Sciatic nerve (tissue), 2 donors: ENCODE results near the gene ACVR1C. TPM values are rescaled to one million over a fixed set of nuclear protein-coding genes. Genes with fewer than 3 reads are reported as not detected.
"Not testable (repeated sequence)": the region's sequence is repeated elsewhere in the genome, so short reads cannot be mapped to it uniquely, and the experiment has no call there.

Source experiments
- ATAC-seq: fragments of 200-7000 bp; cut with Tn5 transposase; one replicate; pipeline ENCODE4 v1.9.1; 2020; ENCODE audit warnings: mild to moderate bottlenecking, moderate library complexity
- DNase-seq: peaks from one replicate; pipeline ENCODE4 v3.0.0-alpha.2; 2020; ENCODE audit warnings: low spot score
- intact Hi-C: fragments of 100-400 bp; cut with DNase I; formaldehyde crosslinking; loops from one replicate; pipeline ENCODE4 v1.14.2; 2022
- total RNA-seq: library from RNA; stranded (reverse); fragmentation: NEBNext Ultra II Directional; extraction: Animal tissue kit (Norgen Biotek cat#: 25700); gene quantifications from one replicate; pipeline ENCODE4 v1.2.1, GENCODE V29; 2021
- donor health status: DM: no; HTN: no; CAD: no.
- donor health status: DM: no; HTN: no; CAD: no.

ACVR1C gene
- total RNA-seq, 1 donor from 2014 or later: 2.8 TPM

DNA sequence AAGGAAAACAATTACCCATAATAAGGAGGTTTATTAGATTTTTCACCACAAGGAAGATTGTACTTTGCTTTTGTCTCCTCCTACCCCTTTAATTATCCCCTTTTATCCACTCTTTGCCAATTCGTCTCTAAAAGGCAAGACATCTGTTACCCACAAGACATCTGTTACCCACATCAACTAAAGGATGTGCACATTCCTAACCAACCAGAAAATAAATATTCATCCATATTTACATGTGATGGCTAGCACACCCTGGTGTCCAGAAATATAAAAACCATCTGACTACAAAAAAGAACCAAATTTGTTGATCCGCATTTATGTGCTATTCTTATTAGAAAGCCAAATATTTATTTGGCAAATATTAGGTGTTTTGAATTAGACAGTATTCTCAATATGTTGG lies 35.7 kb downstream of the ACVR1C start:
- no peak for ATAC-seq
- intact Hi-C loops: no loop called here
- no peak for DNase-seq

DNA sequence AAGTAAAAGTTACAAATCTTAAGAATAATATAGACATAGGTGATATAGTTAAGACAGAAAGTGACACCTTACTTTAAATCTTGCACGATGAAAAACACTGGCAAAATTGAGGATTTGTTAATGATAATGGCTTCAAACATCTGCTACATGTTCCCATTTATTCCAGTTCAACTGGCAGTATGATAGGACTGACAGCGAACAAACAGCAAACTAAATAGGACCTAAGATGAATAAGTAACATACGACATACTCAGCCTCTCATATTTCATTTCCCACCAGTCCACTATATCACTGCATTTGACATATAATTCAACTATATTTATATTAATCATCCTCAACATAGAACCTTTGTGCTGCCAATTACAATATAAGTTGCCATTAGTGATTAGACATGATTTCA lies 36.3 kb downstream of the ACVR1C start:
- ATAC-seq (no peak), DNase-seq (no peak)
- intact Hi-C loops: no loop called here

GRCh38 chr2:157587576-157587975 lies 41.1 kb downstream of the ACVR1C start:
- DNase-seq (no peak), ATAC-seq (no peak)
- intact Hi-C loops: no loop called here

DNA sequence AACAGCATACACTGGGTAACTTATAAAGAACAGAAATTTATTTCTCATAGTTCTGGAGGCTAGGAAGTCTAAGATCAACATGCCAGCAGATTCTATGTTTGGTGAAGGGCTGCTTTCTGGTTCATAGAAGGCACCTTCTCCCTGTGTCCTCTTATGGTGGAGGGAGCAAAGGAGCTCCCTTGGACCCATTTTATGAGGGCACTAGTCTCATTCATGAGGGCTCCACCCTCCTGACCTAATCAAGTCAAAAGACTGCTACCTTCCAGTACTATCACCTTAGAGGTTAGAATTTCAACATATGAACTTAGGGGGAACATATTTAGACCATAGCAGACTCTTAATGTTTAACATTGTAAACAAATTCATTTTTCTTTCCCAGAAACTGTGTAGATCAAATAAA lies 54.5 kb downstream of the ACVR1C start:
- intact Hi-C loops: no loop called here
- DNase-seq: no peak
- ATAC-seq: no peak

- ATAC-seq (no peak), DNase-seq (no peak)
- intact Hi-C loops: no loop called here
These were observed 55.9 kb downstream of the ACVR1C start for GRCh38 chr2:157572725-157573124.

DNA sequence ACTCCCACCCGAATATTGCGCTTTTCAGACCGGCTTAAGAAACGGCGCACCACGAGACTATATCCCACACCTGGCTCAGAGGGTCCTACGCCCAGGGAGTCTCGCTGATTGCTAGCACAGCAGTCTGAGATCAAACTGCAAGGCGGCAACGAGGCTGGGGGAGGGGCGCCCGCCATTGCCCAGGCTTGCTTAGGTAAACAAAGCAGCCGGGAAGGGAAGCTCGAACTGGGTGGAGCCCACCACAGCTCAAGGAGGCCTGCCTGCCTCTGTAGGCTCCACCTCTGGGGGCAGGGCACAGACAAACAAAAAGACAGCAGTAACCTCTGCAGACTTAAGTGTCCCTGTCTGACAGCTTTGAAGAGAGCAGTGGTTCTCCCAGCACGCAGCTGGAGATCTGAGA lies 62.0 kb downstream of the ACVR1C start:
- intact Hi-C loops, ATAC-seq: not testable (repeated sequence)

GRCh38 chr2:157566113-157566512 lies 62.6 kb downstream of the ACVR1C start:
- DNase-seq, ATAC-seq, intact Hi-C loops: not testable (repeated sequence)

More for the DNA sequence above, 62.0 kb downstream of the ACVR1C start:
- DNase-seq: not testable (repeated sequence)

DNA sequence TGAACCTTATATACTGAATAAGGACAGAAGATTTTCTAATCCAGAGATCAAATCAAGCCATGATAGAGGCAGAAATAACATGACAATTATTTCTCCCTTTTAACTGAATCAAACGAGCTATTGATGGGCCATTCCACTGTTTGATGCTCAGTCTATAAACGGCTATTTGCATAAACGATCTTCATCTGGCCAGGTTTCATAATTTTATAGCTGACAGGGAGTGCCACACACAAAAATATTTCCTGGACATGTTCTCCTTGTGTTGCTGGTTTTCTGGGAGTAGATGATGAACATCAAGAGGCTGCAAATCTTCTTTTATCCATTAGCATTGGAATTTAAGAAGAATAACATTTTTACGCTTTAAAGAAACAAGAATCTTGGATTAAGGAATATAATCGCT lies 63.1 kb downstream of the ACVR1C start:
- no peak for ATAC-seq
- intact Hi-C loops: no loop called here

DNA sequence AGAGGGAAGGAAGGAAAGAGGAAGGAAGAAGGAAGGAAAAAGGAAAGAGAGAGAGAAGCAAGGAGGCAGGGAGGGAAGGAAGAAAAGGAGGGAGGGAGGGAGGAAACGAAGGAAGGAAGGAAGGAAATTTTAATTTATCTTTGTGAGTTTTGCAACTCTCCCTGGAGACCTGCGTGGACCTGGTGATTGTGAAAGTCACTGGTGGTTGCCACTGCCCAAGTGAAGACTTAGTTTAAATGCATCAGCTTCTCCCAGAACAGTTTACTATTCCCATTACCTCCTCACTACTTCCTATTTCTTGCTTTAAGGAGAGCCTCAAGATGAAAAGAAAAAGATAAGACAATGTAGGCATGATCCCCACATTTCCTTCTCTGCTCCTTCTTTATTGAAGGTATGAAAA lies 68.8 kb downstream of the ACVR1C start:
- DNase-seq (no peak), ATAC-seq (no peak)
- intact Hi-C loops: no loop called here

More for the DNA sequence above, 63.1 kb downstream of the ACVR1C start:
- DNase-seq: no peak

GRCh38 chr2:157559461-157559860 lies 69.2 kb downstream of the ACVR1C start:
- no peak for DNase-seq
- intact Hi-C loops: no loop called here
- ATAC-seq: no peak

DNA sequence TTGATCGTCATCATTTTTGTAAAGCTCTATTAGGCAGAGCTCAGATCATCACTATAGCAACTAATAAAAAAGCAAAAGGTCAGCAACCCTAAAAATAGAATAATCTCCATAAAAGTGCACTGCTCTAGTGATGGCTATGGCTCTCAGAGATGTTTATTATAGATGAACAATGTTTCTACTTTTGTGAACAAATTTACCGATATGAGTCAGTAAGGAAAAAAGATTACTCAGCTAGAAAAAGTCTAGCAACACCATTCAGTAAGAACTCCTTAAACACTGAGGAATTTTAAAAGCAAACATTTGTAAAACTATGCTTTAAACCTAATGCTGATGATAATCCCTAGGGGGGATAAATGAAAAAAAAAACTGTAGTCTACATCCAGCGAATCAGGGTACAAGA lies 69.6 kb downstream of the ACVR1C start:
- intact Hi-C loops: no loop called here
- DNase-seq: no peak
- ATAC-seq: no peak

DNA sequence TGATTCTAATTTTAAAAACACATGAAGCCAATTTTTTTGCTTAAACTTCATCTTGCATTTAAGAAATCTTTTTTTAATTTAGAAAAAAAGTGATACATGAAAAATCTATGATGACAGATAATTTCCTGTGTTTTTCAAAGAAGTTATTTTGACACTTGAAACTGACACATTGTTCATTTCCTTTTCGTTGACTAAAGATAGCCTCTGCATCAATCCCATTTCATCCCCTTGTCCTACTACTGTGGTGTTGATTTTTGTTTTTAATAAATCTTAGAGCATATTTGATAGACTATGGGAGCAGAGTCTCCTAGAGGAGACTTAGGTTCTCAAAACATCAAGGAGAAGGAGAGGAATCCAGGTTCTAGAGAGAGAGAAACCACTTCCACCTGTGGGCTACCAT lies 70.9 kb downstream of the ACVR1C start:
- intact Hi-C loops: no loop called here
- DNase-seq: no peak
- no peak for ATAC-seq

- no peak for DNase-seq
- no peak for ATAC-seq
- intact Hi-C loops: no loop called here
These were observed 88.6 kb downstream of the ACVR1C start for GRCh38 chr2:157540102-157540501.

DNA sequence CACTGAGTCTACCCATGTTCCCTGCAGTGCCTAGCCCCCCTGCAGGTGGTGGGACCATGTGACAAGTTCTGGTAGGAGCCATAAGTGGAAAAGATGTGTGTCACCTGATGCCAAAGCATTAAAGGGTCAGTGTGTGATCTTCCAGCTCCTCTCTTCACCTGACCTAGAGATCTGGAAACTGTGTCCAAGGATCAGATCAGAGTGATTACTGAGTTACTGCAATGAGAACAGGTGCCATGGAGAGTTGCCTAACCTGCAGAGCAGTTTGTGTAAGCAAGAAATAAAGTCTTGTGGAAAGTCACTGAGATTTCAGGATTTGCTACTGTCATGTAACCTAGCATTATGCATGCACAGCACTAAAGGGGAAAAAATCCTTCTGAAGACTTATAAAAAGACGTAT lies 90.6 kb downstream of the ACVR1C start:
- no peak for DNase-seq
- intact Hi-C loops: no loop called here
- ATAC-seq: no peak

- no peak for ATAC-seq
- DNase-seq: no peak
- intact Hi-C loops: no loop called here
These were observed 91.8 kb downstream of the ACVR1C start for GRCh38 chr2:157536815-157537214.

DNA sequence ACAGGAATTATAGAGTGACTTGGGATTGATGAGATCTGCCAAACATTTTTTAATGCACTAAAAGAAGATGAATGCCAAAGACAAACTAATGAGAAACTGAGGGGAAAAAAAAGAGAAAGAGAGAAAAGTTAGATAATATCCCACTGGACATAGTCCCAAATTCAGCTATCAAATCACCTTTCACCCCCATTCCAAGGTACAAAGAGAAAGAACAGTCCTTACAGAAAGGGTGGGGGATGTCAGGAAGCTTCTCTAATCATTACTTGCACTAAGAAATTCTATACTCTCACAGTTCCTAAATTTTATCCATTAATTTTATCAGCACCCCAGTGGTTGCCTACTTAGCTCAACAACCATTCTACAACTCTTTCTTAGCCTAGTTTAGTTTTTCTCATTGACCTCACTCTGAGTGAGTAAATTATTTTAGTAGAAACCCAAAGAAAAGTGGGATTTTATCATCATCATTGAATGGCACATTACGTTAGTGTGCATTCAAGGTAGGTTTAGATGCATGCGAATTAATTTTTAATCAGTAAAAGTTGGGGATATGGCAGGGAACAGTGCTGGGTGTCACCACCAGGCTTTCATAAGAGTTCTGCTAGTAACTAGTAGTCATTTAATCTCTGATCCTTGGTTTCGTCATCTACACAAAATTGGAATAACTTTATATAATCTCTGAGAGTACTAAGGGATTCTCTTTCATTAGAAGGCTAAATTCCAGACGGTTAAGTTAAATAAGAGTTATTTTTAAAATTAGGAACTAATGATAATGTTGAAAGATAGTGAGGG lies 99.5 kb downstream of the ACVR1C start:
- ATAC-seq (no peak), DNase-seq (no peak)
- intact Hi-C loops: no loop called here

DNA sequence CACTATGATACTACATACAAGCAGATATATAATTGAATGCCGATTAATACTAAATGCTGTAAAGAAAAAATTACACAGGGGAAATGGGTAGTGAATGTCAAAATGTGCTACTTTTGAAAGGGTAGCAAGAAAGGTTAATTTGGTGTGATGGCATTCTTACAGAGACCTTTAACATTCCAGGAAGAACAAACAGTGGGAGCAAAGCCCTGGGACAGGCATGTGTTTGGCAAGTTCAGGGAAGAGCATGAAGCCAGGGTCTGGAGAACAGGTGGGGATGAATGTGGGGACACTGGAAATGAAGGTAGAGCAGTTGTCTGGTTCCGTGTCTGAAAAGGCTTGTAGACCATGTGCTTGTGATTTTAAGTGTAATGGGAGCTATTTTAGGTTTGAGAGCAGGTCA lies 102.6 kb downstream of the ACVR1C start:
- ATAC-seq (no peak), DNase-seq (no peak)
- intact Hi-C loops: no loop called here

- no peak for ATAC-seq
These were observed 105.1 kb downstream of the ACVR1C start for GRCh38 chr2:157523270-157524247.

GRCh38 chr2:157514966-157515365 lies 113.7 kb downstream of the ACVR1C start:
- DNase-seq, intact Hi-C loops, ATAC-seq: not testable (repeated sequence)

More at GRCh38 chr2:157523270-157524247, 105.1 kb downstream of the ACVR1C start:
- intact Hi-C loops: no loop called here
- no peak for DNase-seq

GRCh38 chr2:157509744-157510143 lies 118.9 kb downstream of the ACVR1C start:
- intact Hi-C loops: no loop called here
- no peak for ATAC-seq
- no peak for DNase-seq
